HepG2 (cell line): ENCODE data around the gene SELENOI. TPM values are rescaled to one million over a fixed set of nuclear protein-coding genes. Genes with fewer than 3 reads are reported as not detected.

ENCODE experiments used
- ASH2L ChIP-seq: fragments of 300-600, 200-600 bp; sonication (generic); IDR thresholded peaks from 2 replicates; pipeline ENCODE4 v1.7.0; 2017; ENCODE audit warnings: low read depth, mild to moderate bottlenecking, moderate library complexity, mixed read lengths, low read length; ENCODE audit not compliant: insufficient read length
- ATF7 ChIP-seq, 2 experiments: fragments of 450-650 bp in 1 of 2; sonication (generic) in 1 of 2; formaldehyde crosslinking in 1 of 2; IDR thresholded peaks; 2 replicates each; pipeline versions ENCODE4 v1.4.0 to v1.6.1; 2016 to 2020; ENCODE audit warnings: antibody characterized with exemption in 1 of 2, mild to moderate bottlenecking in 1 of 2, missing genetic modification reagents in 1 of 2
- ESRRA ChIP-seq: sonication (generic); formaldehyde crosslinking; IDR thresholded peaks from 2 replicates; pipeline ENCODE4 v1.5.1; 2020; ENCODE audit warnings: mild to moderate bottlenecking, low read depth, missing genetic modification reagents
- HNRNPH1 ChIP-seq: fragments of 200-400 bp; formaldehyde crosslinking; optimal IDR thresholded peaks from 2 replicates; pipeline ENCODE3; 2017; ENCODE audit warnings: mild to moderate bottlenecking, low read depth, low read length
- MXD4 ChIP-seq: IDR thresholded peaks from 2 replicates; pipeline ENCODE4 v1.6.1; 2016; ENCODE audit warnings: mild to moderate bottlenecking, missing biosample characterization, missing genetic modification reagents
- MYC ChIP-seq: sonication (generic); formaldehyde crosslinking; IDR thresholded peaks from 2 replicates; pipeline ENCODE4 v1.9.0; 2021; ENCODE audit warnings: missing genetic modification reagents, borderline replicate concordance
- SAFB2 ChIP-seq: sonication (generic); formaldehyde crosslinking; IDR thresholded peaks from 2 replicates; pipeline ENCODE4 v1.5.1; 2020; ENCODE audit warnings: missing genetic modification reagents, low read depth, mild to moderate bottlenecking, borderline replicate concordance
- SALL1 ChIP-seq: sonication (generic); formaldehyde crosslinking; IDR thresholded peaks from 2 replicates; pipeline ENCODE4 v1.8.0; 2022; ENCODE audit warnings: mild to moderate bottlenecking, missing genetic modification reagents
- ZBTB1 ChIP-seq: sonication (generic); formaldehyde crosslinking; IDR thresholded peaks from 2 replicates; pipeline ENCODE4 v1.4.0; 2020; ENCODE audit warnings: missing genetic modification reagents, borderline replicate concordance
- ZBTB38 ChIP-seq: sonication (generic); formaldehyde crosslinking; IDR thresholded peaks from 2 replicates; pipeline ENCODE4 v1.5.1; 2020; ENCODE audit warnings: mild to moderate bottlenecking, missing genetic modification reagents
- ZNF263 ChIP-seq: sonication (generic); formaldehyde crosslinking; IDR thresholded peaks from 2 replicates; pipeline ENCODE4 v1.4.0; 2020; ENCODE audit warnings: missing genetic modification reagents
- ZNF572 ChIP-seq: sonication (generic); formaldehyde crosslinking; IDR thresholded peaks from 2 replicates; pipeline ENCODE4 v1.5.1; 2020; ENCODE audit warnings: mild to moderate bottlenecking, missing genetic modification reagents
- ZNF737 ChIP-seq: sonication (generic); formaldehyde crosslinking; IDR thresholded peaks from 2 replicates; pipeline ENCODE4 v1.5.0; 2020; ENCODE audit warnings: missing genetic modification reagents, mild to moderate bottlenecking, borderline replicate concordance
- ZNF777 ChIP-seq: sonication (generic); formaldehyde crosslinking; IDR thresholded peaks from 2 replicates; pipeline ENCODE4 v1.4.0; 2020; ENCODE audit warnings: missing genetic modification reagents
- polyA plus RNA-seq, 8 experiments: library from polyadenylated mRNA; depleted of rRNA in 3 of 8; stranded (reverse) in 7 of 8; unstranded in 1 of 8; fragments of >200 nt; fragmentation: Illumina TruSeq in 4 of 8; extraction: Trizol in 4 of 8; gene quantifications; 2 replicates each; pipeline versions ENCODE4 v1.2.1 to v1.2.3, GENCODE V29; 2011 to 2016; ENCODE audit warnings: low read depth in 4 of 8, missing spikeins in 1 of 8, mixed read lengths in 1 of 8; ENCODE audit not compliant: insufficient read depth in 1 of 8
- total RNA-seq, 5 experiments: library from RNA; depleted of rRNA; stranded (reverse); fragments of >200 nt; fragmentation: Illumina TruSeq; extraction: Trizol; gene quantifications; 2 replicates each; pipeline ENCODE4 v1.2.3, GENCODE V29; 2016; ENCODE audit warnings: low read depth in 1 of 5
- TF ChIP-seq, protein P1 (sequence below): sonication (generic); formaldehyde crosslinking; IDR thresholded peaks from 2 replicates; pipeline ENCODE4 v1.4.0; 2020; ENCODE audit warnings: missing genetic modification reagents
- TF ChIP-seq, protein P2 (sequence below): sonication (generic); formaldehyde crosslinking; IDR thresholded peaks from 2 replicates; pipeline ENCODE4 v1.9.0; 2021; ENCODE audit warnings: missing genetic modification reagents, mild to moderate bottlenecking, borderline replicate concordance
- TF ChIP-seq, protein P3 (sequence below): sonication (generic); formaldehyde crosslinking; IDR thresholded peaks from 2 replicates; pipeline ENCODE4 v1.5.0; 2020; ENCODE audit warnings: mild to moderate bottlenecking, missing genetic modification reagents, borderline replicate concordance
- TF ChIP-seq, protein P4 (sequence below): sonication (generic); formaldehyde crosslinking; IDR thresholded peaks from 2 replicates; pipeline ENCODE4 v1.9.0; 2022; ENCODE audit warnings: missing genetic modification reagents, mild to moderate bottlenecking, borderline replicate concordance
- TF ChIP-seq, protein P5 (sequence below): sonication (generic); formaldehyde crosslinking; IDR thresholded peaks from 2 replicates; pipeline ENCODE4 v1.4.0; 2020; ENCODE audit warnings: mild to moderate bottlenecking, missing genetic modification reagents

The SELENOI gene
- total and polyA plus RNA-seq, 2 of the 13 experiments (the other 11 are each of a cell fraction or from before 2014, with no cell fraction given): 27.7 to 60.3 TPM

DNA sequence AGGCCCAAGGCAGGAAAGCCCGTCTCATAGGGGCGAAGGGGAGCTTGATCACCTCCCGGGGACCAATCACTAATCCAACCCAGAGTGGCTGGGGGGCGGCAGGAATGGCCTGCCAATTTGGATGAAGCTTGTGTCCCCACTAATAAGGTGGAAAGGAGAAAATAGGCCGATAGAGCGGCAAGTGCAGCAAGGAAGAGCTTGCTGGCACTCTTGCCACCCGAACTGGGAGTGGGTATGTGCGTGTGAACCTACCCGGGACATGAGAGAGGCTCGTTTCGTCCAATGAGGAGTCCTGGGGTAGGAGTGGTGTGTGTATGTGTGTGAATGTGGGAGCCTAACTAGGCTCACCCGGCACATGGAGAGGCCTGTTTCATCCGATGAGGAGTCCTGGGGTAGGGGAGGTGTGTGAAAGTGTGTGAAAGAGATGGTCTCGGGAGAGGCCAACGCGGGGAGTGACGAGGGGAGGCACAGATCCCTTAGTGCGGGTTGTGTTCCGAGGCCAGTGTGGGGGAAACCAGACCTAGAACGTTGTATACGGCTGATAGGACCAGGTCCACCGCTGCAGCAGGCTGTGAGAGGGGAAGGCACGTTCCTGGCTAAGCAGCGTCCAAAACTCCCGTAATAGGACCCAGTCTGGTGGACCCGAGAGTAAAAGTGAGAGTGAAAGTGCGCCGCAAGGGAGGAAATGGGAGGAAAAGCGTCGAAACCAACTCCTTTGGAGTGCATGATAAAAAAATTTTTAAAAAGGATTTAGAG is 47.1 kb upstream of the SELENOI start (continued):
- 0 out of 2 replicates have a peak, but pooled peaks have one; percentile 24 for TF ChIP-seq SAFB2
- TF ChIP-seq, protein P1, sequence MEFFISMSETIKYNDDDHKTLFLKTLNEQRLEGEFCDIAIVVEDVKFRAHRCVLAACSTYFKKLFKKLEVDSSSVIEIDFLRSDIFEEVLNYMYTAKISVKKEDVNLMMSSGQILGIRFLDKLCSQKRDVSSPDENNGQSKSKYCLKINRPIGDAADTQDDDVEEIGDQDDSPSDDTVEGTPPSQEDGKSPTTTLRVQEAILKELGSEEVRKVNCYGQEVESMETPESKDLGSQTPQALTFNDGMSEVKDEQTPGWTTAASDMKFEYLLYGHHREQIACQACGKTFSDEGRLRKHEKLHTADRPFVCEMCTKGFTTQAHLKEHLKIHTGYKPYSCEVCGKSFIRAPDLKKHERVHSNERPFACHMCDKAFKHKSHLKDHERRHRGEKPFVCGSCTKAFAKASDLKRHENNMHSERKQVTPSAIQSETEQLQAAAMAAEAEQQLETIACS (CRISPR knock-in tag): 0 out of 2 replicates have a peak, but pooled peaks have one; percentile 26
- no peak for TF ChIP-seq ATF7 (IDR thresholded peaks at IDR 0.05)
- no peak for TF ChIP-seq ATF7 (CRISPR knock-in tag; IDR thresholded peaks at IDR 0.05)
- peak; percentile 59 for TF ChIP-seq HNRNPH1
- 0 out of 2 replicates have a peak, but pooled peaks have one; percentile 44 for TF ChIP-seq ZNF777 (CRISPR knock-in tag)
- TF ChIP-seq, protein P2, sequence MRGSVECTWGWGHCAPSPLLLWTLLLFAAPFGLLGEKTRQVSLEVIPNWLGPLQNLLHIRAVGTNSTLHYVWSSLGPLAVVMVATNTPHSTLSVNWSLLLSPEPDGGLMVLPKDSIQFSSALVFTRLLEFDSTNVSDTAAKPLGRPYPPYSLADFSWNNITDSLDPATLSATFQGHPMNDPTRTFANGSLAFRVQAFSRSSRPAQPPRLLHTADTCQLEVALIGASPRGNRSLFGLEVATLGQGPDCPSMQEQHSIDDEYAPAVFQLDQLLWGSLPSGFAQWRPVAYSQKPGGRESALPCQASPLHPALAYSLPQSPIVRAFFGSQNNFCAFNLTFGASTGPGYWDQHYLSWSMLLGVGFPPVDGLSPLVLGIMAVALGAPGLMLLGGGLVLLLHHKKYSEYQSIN (CRISPR knock-in tag): 0 out of 2 replicates have a peak, but pooled peaks have one; percentile 43
- 0 out of 2 replicates have a peak, but pooled peaks have one; percentile 40 for TF ChIP-seq ZNF572 (CRISPR knock-in tag)
- TF ChIP-seq MXD4 (CRISPR knock-in tag): 0 out of 2 replicates have a peak, but pooled peaks have one; percentile 31
- peak; percentile 47; the same call in 1 of the 2 replicates for TF ChIP-seq ZNF263
- peak; percentile 49; the same call in 1 of the 2 replicates for TF ChIP-seq SALL1 (CRISPR knock-in tag)
- TF ChIP-seq ZBTB1 (CRISPR knock-in tag): no peak
- TF ChIP-seq ASH2L: peak; percentile 58
- TF ChIP-seq, protein P3, sequence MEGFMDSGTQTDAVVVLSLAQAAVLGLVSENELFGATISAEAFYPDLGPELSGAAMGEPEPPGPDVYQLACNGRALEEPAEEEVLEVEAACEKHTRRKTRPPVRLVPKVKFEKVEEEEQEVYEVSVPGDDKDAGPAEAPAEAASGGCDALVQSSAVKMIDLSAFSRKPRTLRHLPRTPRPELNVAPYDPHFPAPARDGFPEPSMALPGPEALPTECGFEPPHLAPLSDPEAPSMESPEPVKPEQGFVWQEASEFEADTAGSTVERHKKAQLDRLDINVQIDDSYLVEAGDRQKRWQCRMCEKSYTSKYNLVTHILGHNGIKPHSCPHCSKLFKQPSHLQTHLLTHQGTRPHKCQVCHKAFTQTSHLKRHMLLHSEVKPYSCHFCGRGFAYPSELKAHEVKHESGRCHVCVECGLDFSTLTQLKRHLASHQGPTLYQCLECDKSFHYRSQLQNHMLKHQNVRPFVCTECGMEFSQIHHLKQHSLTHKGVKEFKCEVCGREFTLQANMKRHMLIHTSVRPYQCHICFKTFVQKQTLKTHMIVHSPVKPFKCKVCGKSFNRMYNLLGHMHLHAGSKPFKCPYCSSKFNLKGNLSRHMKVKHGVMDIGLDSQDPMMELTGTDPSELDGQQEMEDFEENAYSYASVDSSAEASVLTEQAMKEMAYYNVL (CRISPR knock-in tag): 0 out of 2 replicates have a peak, but pooled peaks have one; percentile 31
- no peak for TF ChIP-seq ZBTB38 (CRISPR knock-in tag)
- no peak for TF ChIP-seq ESRRA (CRISPR knock-in tag)
- TF ChIP-seq, protein P4, sequence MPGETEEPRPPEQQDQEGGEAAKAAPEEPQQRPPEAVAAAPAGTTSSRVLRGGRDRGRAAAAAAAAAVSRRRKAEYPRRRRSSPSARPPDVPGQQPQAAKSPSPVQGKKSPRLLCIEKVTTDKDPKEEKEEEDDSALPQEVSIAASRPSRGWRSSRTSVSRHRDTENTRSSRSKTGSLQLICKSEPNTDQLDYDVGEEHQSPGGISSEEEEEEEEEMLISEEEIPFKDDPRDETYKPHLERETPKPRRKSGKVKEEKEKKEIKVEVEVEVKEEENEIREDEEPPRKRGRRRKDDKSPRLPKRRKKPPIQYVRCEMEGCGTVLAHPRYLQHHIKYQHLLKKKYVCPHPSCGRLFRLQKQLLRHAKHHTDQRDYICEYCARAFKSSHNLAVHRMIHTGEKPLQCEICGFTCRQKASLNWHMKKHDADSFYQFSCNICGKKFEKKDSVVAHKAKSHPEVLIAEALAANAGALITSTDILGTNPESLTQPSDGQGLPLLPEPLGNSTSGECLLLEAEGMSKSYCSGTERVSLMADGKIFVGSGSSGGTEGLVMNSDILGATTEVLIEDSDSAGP (CRISPR knock-in tag): peak; percentile 74; the same call in 1 of the 2 replicates
- TF ChIP-seq MYC (CRISPR knock-in tag): 0 out of 2 replicates have a peak, but pooled peaks have one; percentile 44
- TF ChIP-seq ZNF737 (CRISPR knock-in tag): 0 out of 2 replicates have a peak, but pooled peaks have one; percentile 47
- TF ChIP-seq, protein P5, sequence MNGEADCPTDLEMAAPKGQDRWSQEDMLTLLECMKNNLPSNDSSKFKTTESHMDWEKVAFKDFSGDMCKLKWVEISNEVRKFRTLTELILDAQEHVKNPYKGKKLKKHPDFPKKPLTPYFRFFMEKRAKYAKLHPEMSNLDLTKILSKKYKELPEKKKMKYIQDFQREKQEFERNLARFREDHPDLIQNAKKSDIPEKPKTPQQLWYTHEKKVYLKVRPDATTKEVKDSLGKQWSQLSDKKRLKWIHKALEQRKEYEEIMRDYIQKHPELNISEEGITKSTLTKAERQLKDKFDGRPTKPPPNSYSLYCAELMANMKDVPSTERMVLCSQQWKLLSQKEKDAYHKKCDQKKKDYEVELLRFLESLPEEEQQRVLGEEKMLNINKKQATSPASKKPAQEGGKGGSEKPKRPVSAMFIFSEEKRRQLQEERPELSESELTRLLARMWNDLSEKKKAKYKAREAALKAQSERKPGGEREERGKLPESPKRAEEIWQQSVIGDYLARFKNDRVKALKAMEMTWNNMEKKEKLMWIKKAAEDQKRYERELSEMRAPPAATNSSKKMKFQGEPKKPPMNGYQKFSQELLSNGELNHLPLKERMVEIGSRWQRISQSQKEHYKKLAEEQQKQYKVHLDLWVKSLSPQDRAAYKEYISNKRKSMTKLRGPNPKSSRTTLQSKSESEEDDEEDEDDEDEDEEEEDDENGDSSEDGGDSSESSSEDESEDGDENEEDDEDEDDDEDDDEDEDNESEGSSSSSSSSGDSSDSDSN (CRISPR knock-in tag): peak; percentile 53
